Measurements from ENCODE around the gene TYSND1. TPM values are rescaled to one million over a fixed set of nuclear protein-coding genes. Genes with fewer than 3 reads are reported as not detected.
"Not testable (repeated sequence)": the region's sequence is repeated elsewhere in the genome, so short reads cannot be mapped to it uniquely, and the experiment has no call there.

TYSND1 gene
- total RNA-seq, 1 donor, result 15.6 TPM

- DNase-seq (ENCODE audit: insufficient read length, low spot score, missing footprints), result no peak
- H3K9me3 ChIP-seq (ENCODE audit: low read depth, low read length), result no peaks in the 10 kb centered on the region
- no peak for TF ChIP-seq CTCF (IDR thresholded peaks at IDR 0.05; ENCODE audit: extremely low read depth, low read depth, low read length)
- no peaks in the 10 kb centered on the region for H3K27me3 ChIP-seq (ENCODE audit: insufficient read depth, low read length)
- no peak overlapping the region for H2AFZ ChIP-seq (ENCODE audit: low read length)
- no peaks in the 10 kb centered on the region for H3K4me1 ChIP-seq (ENCODE audit: insufficient read depth, low read length)
- peaks cover 4% of the 10 kb centered on the region for H3K36me3 ChIP-seq (ENCODE audit: insufficient read depth, low read length)
- no peak overlapping the region for H3K4me3 ChIP-seq (ENCODE audit: insufficient read depth, low read length)
- H3K79me2 ChIP-seq (ENCODE audit: insufficient read depth, low read length), result peaks cover 5% of the 10 kb centered on the region
- H3K4me2 ChIP-seq (ENCODE audit: insufficient read depth, low read length), result no peak overlapping the region
- peaks cover 5% of the 10 kb centered on the region for H4K20me1 ChIP-seq (ENCODE audit: insufficient read depth, low read length)
- H3K27ac ChIP-seq (ENCODE audit: low read depth, low read length), result no peak overlapping the region
Observed at GRCh38 chr10:70124415-70124814, 22.1 kb downstream of the TYSND1 start.

GRCh38 chr10:70123817-70124216, 22.7 kb downstream of the TYSND1 start:
- no peak overlapping the region for H3K27ac ChIP-seq (ENCODE audit: low read depth, low read length)
- no peak for TF ChIP-seq CTCF (IDR thresholded peaks at IDR 0.05; ENCODE audit: extremely low read depth, low read depth, low read length)
- H3K9me3 ChIP-seq (ENCODE audit: low read depth, low read length), result no peaks in the 10 kb centered on the region
- H4K20me1 ChIP-seq (ENCODE audit: insufficient read depth, low read length), result peaks cover 5% of the 10 kb centered on the region
- H3K4me1 ChIP-seq (ENCODE audit: insufficient read depth, low read length), result no peaks in the 10 kb centered on the region
- H2AFZ ChIP-seq (ENCODE audit: low read length), result no peak overlapping the region
- H3K4me3 ChIP-seq (ENCODE audit: insufficient read depth, low read length), result no peak overlapping the region
- DNase-seq (ENCODE audit: insufficient read length, low spot score, missing footprints), result no peak
- H3K79me2 ChIP-seq (ENCODE audit: insufficient read depth, low read length), result peaks cover 5% of the 10 kb centered on the region
- H3K4me2 ChIP-seq (ENCODE audit: insufficient read depth, low read length), result no peak overlapping the region
- peaks cover 10% of the 10 kb centered on the region for H3K36me3 ChIP-seq (ENCODE audit: insufficient read depth, low read length)
- no peaks in the 10 kb centered on the region for H3K27me3 ChIP-seq (ENCODE audit: insufficient read depth, low read length)

- DNase-seq (ENCODE audit: insufficient read length, low spot score, missing footprints); H2AFZ ChIP-seq (ENCODE audit: low read length); H4K20me1 ChIP-seq (ENCODE audit: insufficient read depth, low read length); H3K4me3 ChIP-seq (ENCODE audit: insufficient read depth, low read length); H3K79me2 ChIP-seq (ENCODE audit: insufficient read depth, low read length); H3K9me3 ChIP-seq (ENCODE audit: low read depth, low read length); H3K27ac ChIP-seq (ENCODE audit: low read depth, low read length); H3K27me3 ChIP-seq (ENCODE audit: insufficient read depth, low read length); H3K4me1 ChIP-seq (ENCODE audit: insufficient read depth, low read length); H3K4me2 ChIP-seq (ENCODE audit: insufficient read depth, low read length): not testable (repeated sequence)
- peaks cover 11% of the 10 kb centered on the region for H3K36me3 ChIP-seq (ENCODE audit: insufficient read depth, low read length)
Observed at GRCh38 chr10:70123166-70123565, 23.3 kb downstream of the TYSND1 start.

- Histone ChIP-seq H3K27me3 (ENCODE audit: insufficient read depth, low read length) (no peaks in the 10 kb centered on the region), H3K4me2 (ENCODE audit: insufficient read depth, low read length) (no peak overlapping the region), H2AFZ (ENCODE audit: low read length) (no peak overlapping the region), H3K9me3 (ENCODE audit: low read depth, low read length) (no peaks in the 10 kb centered on the region), H3K79me2 (ENCODE audit: insufficient read depth, low read length) (peaks cover 3% of the 10 kb centered on the region), H3K27ac (ENCODE audit: low read depth, low read length) (no peak overlapping the region), H4K20me1 (ENCODE audit: insufficient read depth, low read length) (peaks cover 5% of the 10 kb centered on the region), H3K36me3 (ENCODE audit: insufficient read depth, low read length) (peaks cover 11% of the 10 kb centered on the region), H3K4me3 (ENCODE audit: insufficient read depth, low read length) (no peak overlapping the region), H3K4me1 (ENCODE audit: insufficient read depth, low read length) (no peaks in the 10 kb centered on the region)
- TF ChIP-seq CTCF (IDR thresholded peaks at IDR 0.05; ENCODE audit: extremely low read depth, low read depth, low read length), result no peak
- DNase-seq (ENCODE audit: insufficient read length, low spot score, missing footprints), result no peak
Observed at GRCh38 chr10:70122742-70123141, 23.8 kb downstream of the TYSND1 start.
